Measurements from ENCODE around the gene DSE. TPM values are rescaled to one million over a fixed set of nuclear protein-coding genes. Genes with fewer than 3 reads are reported as not detected.

DSE gene
- total RNA-seq, 1 experiment from 2014 or later, result 38.5 TPM

- BruUV-seq (replicated peaks), result no TSS peak
- no peak for ATAC-seq
These were observed 85.4 kb downstream of the DSE start for GRCh38 chr6:116456106-116456505.

More at GRCh38 chr6:116456106-116456505, 85.4 kb downstream of the DSE start:
- H3K36me3 ChIP-seq (ENCODE audit: control insufficient read depth in 1 of 2, insufficient read depth in 2 of 2, low read length in 2 of 2), result no peaks in the 10 kb centered on the region
- no peaks in the 10 kb centered on the region for H3K9me2 ChIP-seq (ENCODE audit: insufficient read depth)
- ChIA-PET POLR2A (no interaction called here), CTCF (no interaction called here), RAD21 (ENCODE audit: low non-redundant PET in 1 of 2, low total read pairs in 2 of 2, uncharacterized antibody in 2 of 2, unreplicated experiment in 2 of 2) (no interaction called here)
- H3K27ac ChIP-seq (ENCODE audit: low read depth, low read length), result no peak overlapping the region
- H3K9me3 ChIP-seq (ENCODE audit: control insufficient read depth in 1 of 2, insufficient read depth in 1 of 2, low read depth in 1 of 2, low read length in 2 of 2), result no peaks in the 10 kb centered on the region
- no peaks in the 10 kb centered on the region for H3K4me1 ChIP-seq (ENCODE audit: control insufficient read depth in 1 of 2, insufficient read depth in 2 of 2, low read length in 2 of 2)
- TF ChIP-seq ELF1 (IDR thresholded peaks at IDR 0.05; ENCODE audit: borderline replicate concordance, low read depth) (no peak), SIN3A (IDR thresholded peaks at IDR 0.05; ENCODE audit: low read depth) (no peak), CEBPB (IDR thresholded peaks at IDR 0.05; ENCODE audit: low read depth) (no peak), RAD21 (IDR thresholded peaks at IDR 0.05; ENCODE audit: low read depth) (no peak), JUND (IDR thresholded peaks at IDR 0.05) (no peak), ATF3 (IDR thresholded peaks at IDR 0.05) (no peak), TCF7L2 (IDR thresholded peaks at IDR 0.05; ENCODE audit: borderline replicate concordance, extremely low read depth, insufficient read depth, insufficient read length) (no peak), EZH2 (IDR thresholded peaks at IDR 0.05) (no peak), REST (IDR thresholded peaks at IDR 0.05; ENCODE audit: low read depth) (no peak), MAX (IDR thresholded peaks at IDR 0.05) (no peak), EZH2phosphoT487 (IDR thresholded peaks at IDR 0.05; ENCODE audit: borderline replicate concordance) (no peak), ZNF274 (IDR thresholded peaks at IDR 0.05; ENCODE audit: low read depth, low read length) (no peak), CBX3 (IDR thresholded peaks at IDR 0.05; ENCODE audit: low read depth) (no peak), CTCF (IDR thresholded peaks at IDR 0.05 in 2 of 3, conservative IDR thresholded peaks at IDR 0.05 in 1 of 3; ENCODE audit: borderline replicate concordance in 1 of 3, insufficient read depth in 1 of 3, low read depth in 2 of 3, low read length in 2 of 3) (no peak), FOSL1 (IDR thresholded peaks at IDR 0.05; ENCODE audit: low read depth) (no peak)
- H2AFZ ChIP-seq (ENCODE audit: low read depth, low read length, poor library complexity, severe bottlenecking), result no peak overlapping the region
- no peak overlapping the region for H3K4me3 ChIP-seq (replicated peaks in 1 of 2; ENCODE audit: low read depth in 1 of 2, low read length in 2 of 2)
- no peaks in the 10 kb centered on the region for H3K27me3 ChIP-seq (ENCODE audit: insufficient read depth, low read length)
- H3K4me2 ChIP-seq (ENCODE audit: low read length), result no peak overlapping the region
- no peak overlapping the region for H3K9ac ChIP-seq (ENCODE audit: low read length)
- H3K79me2 ChIP-seq (ENCODE audit: insufficient read depth, low read length), result no peaks in the 10 kb centered on the region
- intact Hi-C loops (cut with micrococcal nuclease), result no loop called here
- H4K20me1 ChIP-seq (ENCODE audit: insufficient read depth), result no peaks in the 10 kb centered on the region
- DNase-seq (ENCODE audit: low read depth, low spot score), result no peak
